Activated CD8-positive, alpha-beta memory T cell treated with anti-CD3 and anti-CD28 coated beads, Interleukin-2, amount 50 U/mL, for 48 hours (primary cell): Measurements from ENCODE around the gene NDUFV2.
"Not testable (repeated sequence)": the region's sequence is repeated elsewhere in the genome, so short reads cannot be mapped to it uniquely, and the experiment has no call there.

Experiments
- DNase-seq: peaks from one replicate; pipeline ENCODE4 v3.0.0-alpha.2; 2020

NDUFV2 gene

GRCh38 chr18:9160014-9160413 is 57.5 kb downstream of the NDUFV2 start:
- DNase-seq: no peak

GRCh38 chr18:9162663-9163062 is 60.2 kb downstream of the NDUFV2 start:
- DNase-seq: not testable (repeated sequence)

- not testable (repeated sequence) for DNase-seq
Observed at GRCh38 chr18:9164149-9164548, 61.6 kb downstream of the NDUFV2 start.

GRCh38 chr18:9165883-9166282 is 63.4 kb downstream of the NDUFV2 start:
- not testable (repeated sequence) for DNase-seq

GRCh38 chr18:9169515-9169914 is 67.0 kb downstream of the NDUFV2 start:
- DNase-seq: not testable (repeated sequence)

GRCh38 chr18:9171919-9172318 is 69.4 kb downstream of the NDUFV2 start:
- not testable (repeated sequence) for DNase-seq

GRCh38 chr18:9172506-9173127 is 70.1 kb downstream of the NDUFV2 start:
- no peak for DNase-seq

- DNase-seq: no peak
Observed at GRCh38 chr18:9173770-9174233, 71.3 kb downstream of the NDUFV2 start.

GRCh38 chr18:9174302-9174701 is 71.8 kb downstream of the NDUFV2 start:
- DNase-seq: no peak

- DNase-seq: no peak
Observed at GRCh38 chr18:9175115-9175514, 72.6 kb downstream of the NDUFV2 start.

GRCh38 chr18:9177031-9177430 is 74.5 kb downstream of the NDUFV2 start:
- no peak for DNase-seq

- DNase-seq: no peak
Observed at GRCh38 chr18:9177466-9177865, 75.0 kb downstream of the NDUFV2 start.

GRCh38 chr18:9178557-9178956 is 76.1 kb downstream of the NDUFV2 start:
- no peak for DNase-seq

- no peak for DNase-seq
Observed at GRCh38 chr18:9181275-9181674, 78.8 kb downstream of the NDUFV2 start.

GRCh38 chr18:9182852-9183399 is 80.4 kb downstream of the NDUFV2 start:
- no peak for DNase-seq
